LNCAP (cell line): ENCODE data around the gene RHBDL2.
A peak's percentile ranks its signal among the peaks of the same experiment; 100 is the strongest.

Experiments used
- TF ChIP-seq, protein P1 (sequence below): fragments of 450-650 bp; IDR thresholded peaks from 2 replicates; pipeline ENCODE4 v1.5.1; 2017; ENCODE audit warnings: mild to moderate bottlenecking

Gene RHBDL2, protein sequence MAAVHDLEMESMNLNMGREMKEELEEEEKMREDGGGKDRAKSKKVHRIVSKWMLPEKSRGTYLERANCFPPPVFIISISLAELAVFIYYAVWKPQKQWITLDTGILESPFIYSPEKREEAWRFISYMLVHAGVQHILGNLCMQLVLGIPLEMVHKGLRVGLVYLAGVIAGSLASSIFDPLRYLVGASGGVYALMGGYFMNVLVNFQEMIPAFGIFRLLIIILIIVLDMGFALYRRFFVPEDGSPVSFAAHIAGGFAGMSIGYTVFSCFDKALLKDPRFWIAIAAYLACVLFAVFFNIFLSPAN

DNA sequence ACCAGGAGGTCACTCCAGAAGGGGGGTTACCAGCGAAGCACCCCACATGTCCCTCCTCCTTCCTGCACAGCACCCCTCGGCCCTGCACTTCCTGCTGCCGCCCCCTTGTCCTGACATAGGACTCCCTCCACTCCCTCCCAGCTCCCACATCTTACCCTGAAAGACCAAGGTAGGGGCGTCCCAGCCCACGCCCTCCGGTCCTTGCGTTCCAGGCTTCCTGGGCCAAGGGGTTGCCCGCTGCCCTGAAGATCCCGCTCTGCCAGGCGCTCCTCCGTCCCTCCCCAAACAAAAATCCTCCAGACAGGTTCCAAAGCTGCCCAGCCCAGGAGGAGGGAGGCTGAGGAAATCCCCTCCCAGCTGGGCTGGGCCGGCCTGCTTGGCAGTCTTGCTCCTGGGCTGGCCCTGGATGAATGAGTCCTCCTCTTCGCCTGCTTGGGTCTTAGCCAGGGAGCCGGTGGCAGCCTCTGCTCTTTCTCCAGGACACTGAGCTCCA, at the start of gene RHBDL2:
Gene RHBDL2, minus strand, starts transcription at position 304 of the 493 bp plus-strand sequence. CDS start 22,618 bp downstream, outside the sequence.
- TF ChIP-seq, protein P1, sequence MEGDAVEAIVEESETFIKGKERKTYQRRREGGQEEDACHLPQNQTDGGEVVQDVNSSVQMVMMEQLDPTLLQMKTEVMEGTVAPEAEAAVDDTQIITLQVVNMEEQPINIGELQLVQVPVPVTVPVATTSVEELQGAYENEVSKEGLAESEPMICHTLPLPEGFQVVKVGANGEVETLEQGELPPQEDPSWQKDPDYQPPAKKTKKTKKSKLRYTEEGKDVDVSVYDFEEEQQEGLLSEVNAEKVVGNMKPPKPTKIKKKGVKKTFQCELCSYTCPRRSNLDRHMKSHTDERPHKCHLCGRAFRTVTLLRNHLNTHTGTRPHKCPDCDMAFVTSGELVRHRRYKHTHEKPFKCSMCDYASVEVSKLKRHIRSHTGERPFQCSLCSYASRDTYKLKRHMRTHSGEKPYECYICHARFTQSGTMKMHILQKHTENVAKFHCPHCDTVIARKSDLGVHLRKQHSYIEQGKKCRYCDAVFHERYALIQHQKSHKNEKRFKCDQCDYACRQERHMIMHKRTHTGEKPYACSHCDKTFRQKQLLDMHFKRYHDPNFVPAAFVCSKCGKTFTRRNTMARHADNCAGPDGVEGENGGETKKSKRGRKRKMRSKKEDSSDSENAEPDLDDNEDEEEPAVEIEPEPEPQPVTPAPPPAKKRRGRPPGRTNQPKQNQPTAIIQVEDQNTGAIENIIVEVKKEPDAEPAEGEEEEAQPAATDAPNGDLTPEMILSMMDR, result no peak

DNA sequence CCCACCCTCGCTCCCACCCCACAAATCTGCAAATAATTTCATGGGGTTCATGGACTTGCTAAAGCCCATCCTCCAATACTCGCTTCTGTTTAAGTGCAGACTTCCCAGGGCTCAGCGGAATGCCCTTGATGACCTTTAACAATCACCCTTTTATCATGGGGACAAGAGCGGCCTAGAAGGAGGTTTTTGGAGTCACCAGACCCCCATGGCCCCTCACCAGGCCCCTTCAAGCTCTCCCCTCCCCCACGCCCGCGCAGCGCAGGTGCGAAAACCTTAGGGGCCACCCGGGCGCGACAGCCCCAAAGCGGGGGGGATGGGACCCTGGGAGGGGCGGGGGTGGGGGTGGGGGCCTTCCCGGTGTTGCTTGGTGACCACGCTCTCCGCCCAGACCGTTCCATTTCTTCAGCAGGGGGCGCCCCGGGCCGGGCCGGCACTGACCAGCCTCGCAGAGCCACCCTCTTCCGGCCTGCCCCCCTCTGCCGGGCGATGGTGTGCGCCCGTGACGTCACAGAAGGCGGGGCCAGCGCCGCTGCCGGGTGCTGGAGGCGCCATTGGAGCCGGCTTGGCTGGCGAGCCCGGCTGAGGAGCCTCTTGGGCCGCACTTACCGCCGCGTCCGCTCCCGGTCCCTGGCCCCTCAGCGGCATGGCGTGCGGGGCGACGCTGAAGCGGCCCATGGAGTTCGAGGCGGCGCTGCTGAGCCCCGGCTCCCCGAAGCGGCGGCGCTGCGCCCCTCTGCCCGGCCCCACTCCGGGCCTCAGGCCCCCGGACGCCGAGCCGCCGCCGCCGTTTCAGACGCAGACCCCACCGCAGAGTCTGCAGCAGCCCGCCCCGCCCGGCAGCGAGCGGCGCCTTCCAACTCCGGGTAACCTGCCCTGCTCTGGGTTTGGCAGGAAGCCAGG, 49.4 kb upstream of the RHBDL2 start, which contains the start of gene AKIRIN1:
Gene AKIRIN1, plus strand, starts transcription at position 539 of the 900 bp plus-strand sequence. Its CDS starts 105 bp downstream, at position 644.
- TF ChIP-seq, protein P1, result no peak

DNA sequence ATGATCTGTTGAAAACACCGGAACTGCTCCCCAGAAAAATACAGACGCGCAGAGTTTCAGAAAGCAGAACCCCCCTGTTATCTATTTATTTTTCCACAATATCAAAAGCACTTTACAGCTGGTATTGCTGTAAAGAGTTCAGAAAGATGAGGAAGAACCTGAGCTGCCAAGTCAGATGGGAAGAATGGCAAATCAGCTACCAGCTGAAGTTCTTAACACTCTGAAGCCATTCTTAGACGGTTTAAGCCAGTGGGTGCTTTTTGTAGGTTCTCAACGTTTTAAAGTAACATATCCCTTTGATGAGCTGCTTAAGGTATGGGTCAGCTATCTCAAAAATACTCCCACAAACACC, 48.7 kb upstream of the RHBDL2 start:
- TF ChIP-seq, protein P1, result no peak

DNA sequence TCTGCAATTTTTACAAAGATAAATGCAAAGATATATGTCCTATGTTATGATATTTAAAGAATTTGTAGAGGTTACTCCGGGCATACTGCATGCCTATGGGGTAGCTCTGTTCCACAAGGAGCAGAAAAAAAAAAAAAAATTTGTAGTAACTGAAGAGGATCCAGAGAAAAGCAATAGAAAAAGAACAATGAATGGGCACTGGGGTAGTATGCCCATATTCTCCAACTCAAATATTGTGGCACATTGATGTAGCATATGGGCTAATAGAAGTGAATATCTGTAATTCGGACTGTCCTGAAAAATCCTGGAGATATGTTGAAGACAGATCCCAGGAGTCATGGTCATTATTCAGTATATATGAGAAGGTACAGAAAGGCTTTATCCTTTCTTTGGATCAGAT, 48.3 kb upstream of the RHBDL2 start:
- TF ChIP-seq, protein P1, result no peak

DNA sequence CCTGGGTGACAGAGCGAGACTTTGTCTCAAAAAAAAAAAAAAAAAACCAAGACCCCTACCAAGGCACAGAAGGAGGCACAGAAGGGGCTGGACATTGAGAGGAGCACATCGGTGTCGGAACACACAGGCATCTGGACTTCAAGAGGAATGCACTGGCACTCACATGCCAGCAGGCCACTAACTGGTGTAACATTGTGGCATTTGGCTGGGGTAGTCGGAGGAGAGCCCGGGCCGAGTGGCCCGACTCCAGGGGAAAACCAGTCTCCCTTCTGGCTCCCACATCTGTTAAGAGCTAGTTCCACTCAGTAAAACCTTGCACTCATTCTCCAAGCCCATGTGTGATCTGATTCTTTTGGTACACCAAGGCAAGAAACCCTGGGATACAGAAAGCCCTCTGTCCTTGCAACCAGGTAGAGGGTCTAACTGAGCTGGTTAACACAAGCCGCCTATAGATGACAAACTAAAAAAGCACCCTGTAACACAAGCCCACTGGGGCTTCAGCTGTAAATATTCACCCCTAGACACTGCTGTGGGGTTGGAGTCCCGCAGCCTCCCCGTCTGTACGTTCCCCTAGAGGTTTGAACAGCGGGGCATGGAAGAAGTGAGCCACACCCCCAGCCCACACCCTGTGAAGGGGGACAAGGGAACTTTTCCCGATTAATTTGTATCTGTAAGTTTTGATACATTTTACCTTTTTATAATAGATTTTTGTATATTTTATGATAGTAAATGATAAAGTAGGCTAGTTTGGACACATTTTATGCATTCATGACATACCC, 32.2 kb upstream of the RHBDL2 start:
- TF ChIP-seq, protein P1, result no peak

DNA sequence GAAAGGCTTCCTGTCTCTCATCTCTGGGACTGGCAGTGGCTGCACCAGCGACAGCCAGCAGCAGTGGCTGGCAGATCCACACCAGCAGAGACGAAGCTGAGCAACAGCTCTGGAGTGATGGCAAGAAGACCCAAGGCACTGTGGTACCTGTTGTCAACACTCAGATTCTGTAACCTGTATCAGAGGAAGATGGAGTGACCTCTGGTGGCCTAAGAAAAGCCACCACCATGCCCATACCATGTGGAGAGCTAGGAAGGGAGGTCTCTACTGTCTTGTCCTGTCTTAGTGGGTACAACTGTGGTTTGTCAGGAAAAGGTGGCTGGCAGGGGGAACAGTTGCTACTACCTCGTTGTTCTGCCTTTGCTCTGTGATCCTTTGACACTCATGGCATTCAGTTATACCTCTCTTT, 22.5 kb upstream of the RHBDL2 start:
- TF ChIP-seq, protein P1, result peak; percentile 33; the same call in 1 of the 2 replicates

DNA sequence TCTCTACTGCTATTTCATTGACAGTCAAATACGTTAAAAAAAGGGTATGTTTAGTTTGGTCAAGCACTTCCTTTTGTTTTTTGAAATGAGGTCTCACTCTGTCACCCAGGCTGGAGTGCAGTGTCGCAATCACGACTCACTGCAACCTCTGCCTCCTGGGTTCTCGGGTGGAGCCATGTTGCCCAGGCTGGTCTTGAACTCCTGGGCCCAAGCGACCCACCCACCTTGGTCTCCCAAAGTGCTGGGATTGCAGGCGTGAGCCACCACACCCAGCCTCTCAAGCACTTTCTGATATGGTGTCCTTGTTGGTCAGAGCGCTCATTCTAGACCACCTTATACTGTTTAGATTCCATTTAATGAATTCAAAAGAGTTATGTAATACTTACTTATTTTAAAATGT, 20.9 kb upstream of the RHBDL2 start:
- TF ChIP-seq, protein P1, result no peak
